ENCODE results near the gene ZMYND8.

GRCh38 chr20:47293631-47294030 lies 62.9 kb downstream of the ZMYND8 start:
- TF ChIP-seq ZNF274 (IDR thresholded peaks at IDR 0.05; ENCODE audit: low read depth, low read length), result no peak
- TF ChIP-seq SUZ12 (IDR thresholded peaks at IDR 0.05; ENCODE audit: extremely low read depth, insufficient read depth, insufficient read length), result no peak
- no peak for TF ChIP-seq YY1 (IDR thresholded peaks at IDR 0.05; ENCODE audit: insufficient read depth, insufficient read length)

Measured in NT2/D1 (cell line).